H1 (cell line): Measurements from ENCODE around the gene HGD. TPM values are rescaled to one million over a fixed set of nuclear protein-coding genes. Genes with fewer than 3 reads are reported as not detected.

Experiments
- CTCF ChIA-PET: fragments of 300-600 bp; sonication (Branson Sonifier 250); formaldehyde crosslinking; loops from one replicate; lab custom pipeline; 2021; ENCODE audit not compliant: partially characterized antibody; lab: Charles Lee
- POLR2A ChIA-PET: fragments of 300-600 bp; sonication (Branson Sonifier 250); formaldehyde crosslinking; loops from one replicate; lab custom pipeline; 2021; ENCODE audit warnings: inconsistent platforms; ENCODE audit not compliant: partially characterized antibody; lab: Charles Lee
- DNase-seq, 2 experiments: peaks; one replicate each; pipeline versions ENCODE4 v3.0.0 to v3.0.0-alpha.2; 2010 to 2022; ENCODE audit warnings: low spot score in 2 of 2, low read depth in 1 of 2, mixed read lengths in 1 of 2
- FAIRE-seq: peaks from 2 replicates; lab custom pipeline; 2011; peaks lifted over from hg19 to GRCh38; lab: Jason Lieb, UNC
- H2AFZ ChIP-seq: 2 replicates; pipeline ENCODE4 v1.8.1; 2012; ENCODE audit warnings: low read length, inconsistent platforms
- H2AK5ac ChIP-seq: 2 replicates; pipeline ENCODE4 v1.6.1; 2013; ENCODE audit warnings: low read depth, low read length
- H2BK120ac ChIP-seq: replicated peaks from 2 replicates; pipeline ENCODE3; 2013; ENCODE audit warnings: low read depth, low read length, inconsistent platforms
- H2BK12ac ChIP-seq: 2 replicates; pipeline ENCODE4 v1.6.1; 2013; ENCODE audit warnings: low read depth, low read length
- H2BK15ac ChIP-seq: 2 replicates; pipeline ENCODE4 v1.6.1; 2013; ENCODE audit warnings: low read length
- H2BK20ac ChIP-seq: 2 replicates; pipeline ENCODE4 v1.6.1; 2013; ENCODE audit warnings: low read length
- H2BK5ac ChIP-seq: 2 replicates; pipeline ENCODE4 v1.6.1; 2013; ENCODE audit warnings: low read depth, low read length
- H3K14ac ChIP-seq: 2 replicates; pipeline ENCODE4 v1.6.1; 2013; ENCODE audit warnings: inconsistent platforms; ENCODE audit not compliant: insufficient read length
- H3K18ac ChIP-seq: 2 replicates; pipeline ENCODE4 v1.6.1; 2013; ENCODE audit warnings: low read length; ENCODE audit errors: extremely low read depth
- H3K23ac ChIP-seq: 2 replicates; pipeline ENCODE4 v1.6.1; 2013; ENCODE audit warnings: inconsistent platforms; ENCODE audit not compliant: insufficient read length
- H3K23me2 ChIP-seq: 2 replicates; pipeline ENCODE4 v1.6.1; 2013; ENCODE audit warnings: low read depth, low read length
- H3K27ac ChIP-seq: 2 replicates; pipeline ENCODE4 v1.6.1; 2011; ENCODE audit warnings: low read depth, low read length, inconsistent platforms
- H3K27me3 ChIP-seq, 4 experiments: replicated peaks in 1 of 4; 1 replicate in 1 of 4; 2 replicates in 3 of 4; pipeline versions ENCODE4 v1.6.1 to v1.8.1; 2011 to 2013; ENCODE audit warnings: low read length in 3 of 4, mild to moderate bottlenecking in 3 of 4, inconsistent platforms in 2 of 4, mixed read lengths in 2 of 4, moderate library complexity in 1 of 4; ENCODE audit not compliant: control insufficient read depth in 3 of 4, insufficient read depth in 3 of 4; ENCODE audit errors: extremely low read depth in 1 of 4
- H3K36me3 ChIP-seq, 4 experiments: 2 replicates each; pipeline versions ENCODE4 v1.6.1 to v1.8.1; 2011 to 2013; ENCODE audit warnings: mild to moderate bottlenecking in 4 of 4, low read length in 3 of 4, moderate library complexity in 2 of 4, control low read depth in 1 of 4, inconsistent platforms in 1 of 4; ENCODE audit not compliant: insufficient read depth in 4 of 4, control insufficient read depth in 2 of 4
- H3K4ac ChIP-seq: replicated peaks from 2 replicates; pipeline ENCODE3; 2013; ENCODE audit warnings: low read length, low read depth, mixed read lengths, inconsistent platforms; ENCODE audit not compliant: insufficient read length
- H3K4me1 ChIP-seq, 4 experiments: replicated peaks in 1 of 4; 1 replicate in 1 of 4; 2 replicates in 3 of 4; pipeline versions ENCODE4 v1.6.1 to v1.8.1; 2011 to 2013; ENCODE audit warnings: low read length in 3 of 4, inconsistent platforms in 2 of 4, mixed read lengths in 1 of 4; ENCODE audit not compliant: insufficient read depth in 4 of 4, control insufficient read depth in 3 of 4
- H3K4me2 ChIP-seq, 2 experiments: 2 replicates each; pipeline versions ENCODE4 v1.6.1 to v1.8.1; 2011 to 2013; ENCODE audit warnings: low read depth in 2 of 2, low read length in 2 of 2, control low read depth in 1 of 2, inconsistent platforms in 1 of 2, mild to moderate bottlenecking in 1 of 2; ENCODE audit not compliant: insufficient read depth in 1 of 2
- H3K4me3 ChIP-seq, 4 experiments: fragments of 200-600, 300-600 bp in 1 of 4; sonication (generic), shearing (Covaris generic), sonication (Bioruptor Twin) in 1 of 4; 2 replicates each; pipeline versions ENCODE4 v1.5.1 to v1.8.1; 2011 to 2016; ENCODE audit warnings: low read length in 4 of 4, low read depth in 3 of 4, control low read depth in 2 of 4, inconsistent platforms in 2 of 4, mild to moderate bottlenecking in 2 of 4, mixed read lengths in 1 of 4, moderate library complexity in 1 of 4; ENCODE audit not compliant: insufficient read depth in 2 of 4; ENCODE audit errors: extremely low read depth in 1 of 4
- H3K56ac ChIP-seq: replicated peaks from 2 replicates; pipeline ENCODE3; 2013; ENCODE audit warnings: low read depth, mild to moderate bottlenecking, mixed read lengths, low read length, inconsistent platforms; ENCODE audit not compliant: insufficient read length
- H3K79me1 ChIP-seq: 2 replicates; pipeline ENCODE4 v1.6.1; 2013; ENCODE audit warnings: low read depth, low read length, control low read depth
- H3K79me2 ChIP-seq, 2 experiments: 2 replicates each; pipeline versions ENCODE4 v1.6.1 to v1.8.1; 2012 to 2013; ENCODE audit warnings: low read length in 2 of 2, mild to moderate bottlenecking in 2 of 2, inconsistent platforms in 1 of 2; ENCODE audit not compliant: insufficient read depth in 2 of 2, control insufficient read depth in 1 of 2
- H3K9ac ChIP-seq, 4 experiments: replicated peaks in 1 of 4; 1 replicate in 1 of 4; 2 replicates in 3 of 4; pipeline versions ENCODE4 v1.6.1 to v1.8.1; 2011 to 2013; ENCODE audit warnings: low read depth in 3 of 4, low read length in 3 of 4, control low read depth in 2 of 4, mild to moderate bottlenecking in 2 of 4, moderate library complexity in 2 of 4, inconsistent platforms in 1 of 4; ENCODE audit errors: extremely low read depth in 1 of 4
- H3K9me3 ChIP-seq, 2 experiments: 2 replicates each; pipeline versions ENCODE4 v1.6.1 to v1.8.1; 2012 to 2013; ENCODE audit warnings: mild to moderate bottlenecking in 2 of 2, moderate library complexity in 2 of 2, control low read depth in 1 of 2, inconsistent platforms in 1 of 2, low read depth in 1 of 2, low read length in 1 of 2, mixed read lengths in 1 of 2; ENCODE audit not compliant: insufficient read depth in 2 of 2
- H4K20me1 ChIP-seq, 2 experiments: replicated peaks in 1 of 2; 2 replicates each; pipeline versions ENCODE3 to v1.8.1; 2011 to 2013; ENCODE audit warnings: inconsistent platforms in 2 of 2, low read length in 2 of 2, mild to moderate bottlenecking in 1 of 2; ENCODE audit not compliant: insufficient read depth in 2 of 2, control insufficient read depth in 1 of 2
- H4K5ac ChIP-seq: 2 replicates; pipeline ENCODE4 v1.6.1; 2013; ENCODE audit warnings: low read length, low read depth, mixed read lengths, inconsistent platforms; ENCODE audit not compliant: insufficient read length
- H4K8ac ChIP-seq: 2 replicates; pipeline ENCODE4 v1.8.0; 2013; ENCODE audit warnings: mild to moderate bottlenecking, moderate library complexity, low read length, inconsistent platforms; ENCODE audit not compliant: insufficient read depth; ENCODE audit errors: extremely low read depth
- H4K91ac ChIP-seq: replicated peaks from 2 replicates; pipeline ENCODE3; 2013; ENCODE audit warnings: low read length, mixed read lengths, inconsistent platforms; ENCODE audit not compliant: insufficient read length
- CHD1 ChIP-seq: IDR thresholded peaks from 2 replicates; pipeline ENCODE4 v1.6.1; 2012; ENCODE audit warnings: low read depth, low read length, improper control_type of control experiment
- MAFK ChIP-seq: IDR thresholded peaks from 2 replicates; pipeline ENCODE4 v1.6.1; 2012; ENCODE audit warnings: low read depth, mild to moderate bottlenecking, improper control_type of control experiment, low read length
- POLR2A ChIP-seq, 2 experiments: IDR thresholded peaks; 1 replicate in 1 of 2; 2 replicates in 1 of 2; pipeline ENCODE4 v1.6.1; 2011; ENCODE audit warnings: low read depth in 2 of 2, low read length in 2 of 2, mild to moderate bottlenecking in 2 of 2; ENCODE audit errors: control extremely low read depth in 1 of 2
- RNF2 ChIP-seq: fragments of 200-900, 300-1000 bp; sonication (generic); IDR thresholded peaks from 2 replicates; pipeline ENCODE4 v1.7.1; 2016; ENCODE audit warnings: borderline replicate concordance, low read depth, mild to moderate bottlenecking, antibody characterized with exemption, low read length; ENCODE audit not compliant: poor library complexity, severe bottlenecking; ENCODE audit errors: missing control alignments
- TEAD4 ChIP-seq: IDR thresholded peaks from 2 replicates; pipeline ENCODE4 v1.6.1; 2012; ENCODE audit warnings: low read depth, low read length, inconsistent platforms, mixed read lengths
- WGBS, 2 experiments: shearing (Covaris generic) in 1 of 2; methylation state at CpG; one replicate each; pipeline versions ENCODE4 v1.1.6 to v1.1.7; 2013 to 2015; ENCODE audit warnings: low lambda C conversion rate in 2 of 2, mixed read lengths in 2 of 2, inconsistent platforms in 1 of 2, low coverage in 1 of 2, missing lambda C conversion rate in 1 of 2; ENCODE audit not compliant: insufficient replicate concordance in 2 of 2, insufficient coverage in 1 of 2, insufficient read length in 1 of 2; ENCODE audit errors: extremely low coverage in 1 of 2, missing lambda C conversion rate in 1 of 2; 5-methylcytosine and 5-hydroxymethylcytosine counted together
- polyA plus RNA-seq, 7 experiments: library from polyadenylated mRNA; depleted of rRNA in 3 of 7; stranded (reverse) in 5 of 7; unstranded in 2 of 7; fragments of >200 nt in 5 of 7; fragments of 200-250 nt in 2 of 7; gene quantifications; 1 replicate in 5 of 7; 2 replicates in 1 of 7; 4 replicates in 1 of 7; pipeline versions ENCODE4 v1.2.1 to v1.2.3, GENCODE V29; 2011 to 2013; ENCODE audit warnings: missing spikeins in 2 of 7, mixed read lengths in 2 of 7
- total RNA-seq: library from RNA; stranded (reverse); fragmentation: NEBNext Ultra II Directional; extraction: Animal tissue kit (Norgen Biotek cat#: 25700); gene quantifications from 2 replicates; pipeline ENCODE4 v1.2.1, GENCODE V29; 2021

HGD gene
- total and polyA plus RNA-seq, 2 of the 8 experiments (the other 6 are each of a cell fraction or from before 2014, with no cell fraction given): 0.11 TPM; not detected in 1

DNA sequence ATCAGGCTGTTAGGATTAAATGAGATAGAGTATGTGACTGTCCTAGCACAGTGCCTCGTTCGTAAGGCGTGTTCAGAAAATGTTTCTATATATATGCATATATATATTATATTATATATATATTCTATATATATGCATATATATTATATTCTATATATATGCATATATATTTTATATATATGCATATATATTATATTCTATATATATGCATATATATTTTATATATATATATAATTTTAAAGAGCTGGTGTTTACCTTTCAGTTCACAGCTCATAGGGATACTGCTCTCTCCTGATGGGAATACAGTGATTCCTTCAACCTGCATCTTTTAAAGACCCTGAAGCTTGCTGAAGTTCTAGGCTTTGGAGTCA, 85.2 kb downstream of the HGD start:
- H3K4me3 ChIP-seq: peak overlapping the region; percentile 78 to 98 (median 88)
- H3K4ac ChIP-seq: no peak overlapping the region
- H4K5ac ChIP-seq: no peak overlapping the region
- H3K23ac ChIP-seq: no peak overlapping the region
- H3K27ac ChIP-seq: peak overlapping the region; percentile 90; the same call in 1 of the 2 replicates
- peaks cover 0 to 36% of the 10 kb centered on the region in 2 experiments; a peak in 3 of 4 replicates for H3K79me2 ChIP-seq
- no peak overlapping the region for H4K8ac ChIP-seq
- no peak overlapping the region for H2BK20ac ChIP-seq
- H2BK12ac ChIP-seq: no peak overlapping the region
- H3K9ac ChIP-seq: peak overlapping the region; percentile 76 to 93 (median 90)
- H3K36me3 ChIP-seq: peaks cover 4 to 41% (median 19%) of the 10 kb centered on the region in 4 experiments; a peak in 6 of 8 replicates
- POLR2A ChIA-PET: interaction anchor here (0.6 to 2.2 kb wide), 9 partner anchors 8 to 311 kb away, joined by 3 to 12 read pairs (median 4); partner anchors contain the start of genes GTF2E1, RABL3 and STXBP5L
- CTCF ChIA-PET: interaction anchor here (1.3 to 2.0 kb wide), 3 partner anchors 30 to 178 kb away, joined by 3 to 6 read pairs (median 6); no protein-coding TSS in a partner anchor
- no peak overlapping the region; the same call in 1 of the 2 replicates for H2AFZ ChIP-seq
- H3K14ac ChIP-seq: no peak overlapping the region
- peaks cover 0 to 2% of the 10 kb centered on the region in 2 experiments for H4K20me1 ChIP-seq
- no peak overlapping the region for H3K56ac ChIP-seq
- H3K9me3 ChIP-seq: no peaks in the 10 kb centered on the region
- peaks cover 4% of the 10 kb centered on the region; the same call in 1 of the 2 replicates for H3K79me1 ChIP-seq
- no peak overlapping the region; the same call in 1 of the 2 replicates for H2BK5ac ChIP-seq
- H3K23me2 ChIP-seq: no peaks in the 10 kb centered on the region
- peak in 1 of 2 experiments; percentile 14; a peak in 1 of 3 replicates for TF ChIP-seq POLR2A (IDR thresholded peaks at IDR 0.05; ENCODE audit: control extremely low read depth in 1 of 2, low read depth in 2 of 2, low read length in 2 of 2)
- TF ChIP-seq MAFK: no peak
- no peak for TF ChIP-seq CHD1
- TF ChIP-seq TEAD4: no peak
- no peak for TF ChIP-seq RNF2
- TF ChIP-seq, all 59 proteins: peak for 1
- Histone ChIP-seq H4K91ac (no peak overlapping the region), H3K4me1 (peaks cover 0 to 6% (median 0%) of the 10 kb centered on the region in 4 experiments; a peak in 4 of 7 replicates), H3K27me3 (no peaks in the 10 kb centered on the region), H3K4me2 (peak overlapping the region; percentile 53 to 88), H2BK120ac (no peak overlapping the region), H2AK5ac (no peak overlapping the region), H3K18ac (no peak overlapping the region), H2BK15ac (no peak overlapping the region)
- DNase-seq: no peak
- 64% methylated on average over 3 of the region's 3 CpGs; no CpG with 5 or more reads in 1 of the 2 experiments for WGBS, 2 experiments
- no peak for FAIRE-seq
